Measurements from ENCODE around the gene OR2T3.
"Not testable (repeated sequence)": the region's sequence is repeated elsewhere in the genome, so short reads cannot be mapped to it uniquely, and the experiment has no call there.

- not testable (repeated sequence) for TF ChIP-seq CTCF (conservative IDR thresholded peaks at IDR 0.05; ENCODE audit: low read depth, low read length); MAZ (IDR thresholded peaks at IDR 0.05; ENCODE audit: borderline replicate concordance, low read depth, low read length); BHLHE40 (IDR thresholded peaks at IDR 0.05; ENCODE audit: low read depth, low read length); POLR2A (IDR thresholded peaks at IDR 0.05; ENCODE audit: low read depth, low read length); CHD1 (IDR thresholded peaks at IDR 0.05; ENCODE audit: low read depth, low read length); RAD21 (IDR thresholded peaks at IDR 0.05; ENCODE audit: low read length); FOS (IDR thresholded peaks at IDR 0.05; ENCODE audit: low read depth, low read length); MAFK (IDR thresholded peaks at IDR 0.05; ENCODE audit: low read depth, low read length); RFX5 (IDR thresholded peaks at IDR 0.05; ENCODE audit: low read depth, low read length)
These were observed 23.2 kb upstream of the OR2T3 start for GRCh38 chr1:248449821-248450465.
